ENCODE data around the gene LUC7L3.

DNA sequence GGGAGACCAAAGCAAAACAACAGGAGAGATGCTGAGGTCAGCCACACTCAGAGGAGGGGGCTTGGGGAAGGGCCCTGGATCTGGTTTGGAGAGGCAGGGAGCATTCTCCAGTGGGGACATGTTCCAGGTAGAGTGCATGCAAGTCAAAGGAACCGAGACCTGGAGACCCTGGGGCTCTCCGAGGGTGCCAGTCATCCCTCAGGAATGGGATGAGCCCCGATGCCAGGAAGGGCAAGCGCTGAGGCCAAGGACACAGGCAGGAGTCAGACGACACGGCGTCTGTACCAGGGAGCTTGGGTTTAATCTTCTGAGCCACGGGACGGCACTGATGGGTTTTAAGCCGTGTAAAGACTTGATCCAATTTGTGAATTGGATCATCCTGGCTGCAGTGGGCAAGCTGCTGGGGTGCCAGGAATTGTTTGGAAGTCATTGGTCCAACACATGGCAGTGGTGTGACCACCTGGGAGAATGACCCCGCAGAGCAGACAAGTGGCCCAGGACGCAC, 80.8 kb downstream of the LUC7L3 start:
- TF ChIP-seq, protein P1, sequence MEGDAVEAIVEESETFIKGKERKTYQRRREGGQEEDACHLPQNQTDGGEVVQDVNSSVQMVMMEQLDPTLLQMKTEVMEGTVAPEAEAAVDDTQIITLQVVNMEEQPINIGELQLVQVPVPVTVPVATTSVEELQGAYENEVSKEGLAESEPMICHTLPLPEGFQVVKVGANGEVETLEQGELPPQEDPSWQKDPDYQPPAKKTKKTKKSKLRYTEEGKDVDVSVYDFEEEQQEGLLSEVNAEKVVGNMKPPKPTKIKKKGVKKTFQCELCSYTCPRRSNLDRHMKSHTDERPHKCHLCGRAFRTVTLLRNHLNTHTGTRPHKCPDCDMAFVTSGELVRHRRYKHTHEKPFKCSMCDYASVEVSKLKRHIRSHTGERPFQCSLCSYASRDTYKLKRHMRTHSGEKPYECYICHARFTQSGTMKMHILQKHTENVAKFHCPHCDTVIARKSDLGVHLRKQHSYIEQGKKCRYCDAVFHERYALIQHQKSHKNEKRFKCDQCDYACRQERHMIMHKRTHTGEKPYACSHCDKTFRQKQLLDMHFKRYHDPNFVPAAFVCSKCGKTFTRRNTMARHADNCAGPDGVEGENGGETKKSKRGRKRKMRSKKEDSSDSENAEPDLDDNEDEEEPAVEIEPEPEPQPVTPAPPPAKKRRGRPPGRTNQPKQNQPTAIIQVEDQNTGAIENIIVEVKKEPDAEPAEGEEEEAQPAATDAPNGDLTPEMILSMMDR (IDR thresholded peaks at IDR 0.05; ENCODE audit: poor library complexity): no peak
- no peak for TF ChIP-seq EZH2 (IDR thresholded peaks at IDR 0.05; ENCODE audit: borderline replicate concordance)
